ENCODE measurements around the gene MED27.

MED27 gene

DNA sequence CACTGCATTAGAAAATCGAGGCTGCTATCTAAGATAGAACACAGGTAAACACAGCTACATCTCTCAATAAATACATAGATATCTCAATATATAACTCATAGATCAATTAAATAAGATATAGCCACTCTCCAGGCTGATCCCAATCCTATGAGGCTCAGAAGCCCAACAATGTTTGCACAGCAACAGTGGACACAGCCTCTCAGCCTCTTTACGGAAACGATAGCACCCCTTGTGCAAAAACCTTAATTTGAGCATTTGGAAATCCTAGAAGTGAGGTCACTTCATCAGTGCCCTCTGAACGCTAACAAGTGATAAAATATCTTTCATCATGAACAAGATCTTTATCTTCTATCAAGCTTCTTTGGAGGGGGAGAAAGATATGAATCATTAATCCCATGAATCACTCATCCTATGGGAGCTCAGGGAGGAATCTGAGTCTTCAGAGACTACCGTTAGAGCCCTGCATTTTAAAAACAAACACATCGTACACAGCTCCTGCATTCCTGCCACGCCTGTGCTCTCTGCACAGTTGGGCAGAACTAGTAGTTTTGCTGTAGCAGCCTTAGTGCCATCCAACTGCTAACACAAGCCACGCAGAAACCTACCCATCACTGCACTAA is 71.4 kb downstream of the MED27 start:
- H3K36me3 Mint-ChIP-seq (ENCODE audit: low read depth) = peaks cover 42% of the 10 kb centered on the region
- DNase-seq = no peak
- no peaks in the 10 kb centered on the region for H3K9me3 Mint-ChIP-seq
- H3K4me1 Mint-ChIP-seq (ENCODE audit: low read depth) = peaks cover 49% of the 10 kb centered on the region
- H3K4me3 Mint-ChIP-seq = no peak overlapping the region
- H3K27me3 Mint-ChIP-seq = no peaks in the 10 kb centered on the region
- no peak overlapping the region for H3K27ac Mint-ChIP-seq

GRCh38 chr9:132007371-132008025 is 72.2 kb downstream of the MED27 start:
- peaks cover 34% of the 10 kb centered on the region for H3K36me3 Mint-ChIP-seq (ENCODE audit: low read depth)
- peak overlapping the region; percentile 11 for H3K27ac Mint-ChIP-seq

GRCh38 chr9:132006677-132007370 is 72.8 kb downstream of the MED27 start:
- Mint-ChIP-seq H3K9me3 (no peaks in the 10 kb centered on the region), H3K4me1 (ENCODE audit: low read depth) (peaks cover 62% of the 10 kb centered on the region), H3K27ac (peak overlapping the region; percentile 60), H3K27me3 (no peaks in the 10 kb centered on the region), H3K36me3 (ENCODE audit: low read depth) (peaks cover 31% of the 10 kb centered on the region), H3K4me3 (no peak overlapping the region)
- no peak for DNase-seq

More at GRCh38 chr9:132007371-132008025, 72.2 kb downstream of the MED27 start:
- no peak overlapping the region for H3K4me3 Mint-ChIP-seq
- no peaks in the 10 kb centered on the region for H3K27me3 Mint-ChIP-seq
- peaks cover 56% of the 10 kb centered on the region for H3K4me1 Mint-ChIP-seq (ENCODE audit: low read depth)
- no peaks in the 10 kb centered on the region for H3K9me3 Mint-ChIP-seq
- DNase-seq = no peak

DNA sequence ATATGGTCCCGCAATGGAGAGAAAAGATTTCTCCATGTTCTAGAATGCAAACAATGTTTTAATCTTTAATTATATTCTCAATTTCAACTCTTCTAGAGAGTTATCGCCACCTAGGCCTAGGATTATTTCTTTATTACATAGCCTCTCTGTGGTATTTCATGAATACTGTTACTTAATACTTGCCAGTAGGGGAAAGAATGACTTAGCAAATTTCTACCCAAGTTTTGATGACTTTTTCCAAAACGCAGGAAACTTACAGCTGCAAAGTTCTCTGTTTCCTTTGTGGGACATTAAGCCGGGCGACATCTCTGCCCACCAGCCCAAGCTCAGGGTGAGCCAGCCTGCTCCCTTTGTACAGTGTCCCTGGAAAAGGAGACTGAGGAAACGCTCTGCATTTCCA is 73.8 kb downstream of the MED27 start:
- Mint-ChIP-seq H3K4me1 (ENCODE audit: low read depth) (peaks cover 65% of the 10 kb centered on the region), H3K9me3 (peaks cover 2% of the 10 kb centered on the region), H3K27ac (no peak overlapping the region), H3K27me3 (no peaks in the 10 kb centered on the region), H3K36me3 (ENCODE audit: low read depth) (peaks cover 35% of the 10 kb centered on the region), H3K4me3 (no peak overlapping the region)
- no peak for DNase-seq

- no peak overlapping the region for H3K27ac Mint-ChIP-seq
- H3K4me1 Mint-ChIP-seq (ENCODE audit: low read depth) = peaks cover 79% of the 10 kb centered on the region
- H3K36me3 Mint-ChIP-seq (ENCODE audit: low read depth) = peaks cover 28% of the 10 kb centered on the region
- DNase-seq = no peak
- H3K27me3 Mint-ChIP-seq = no peaks in the 10 kb centered on the region
- H3K4me3 Mint-ChIP-seq = no peak overlapping the region
- H3K9me3 Mint-ChIP-seq = peaks cover 4% of the 10 kb centered on the region
Measured at GRCh38 chr9:132004323-132004722, 75.3 kb downstream of the MED27 start.

GRCh38 chr9:132003896-132004295 is 75.8 kb downstream of the MED27 start:
- Mint-ChIP-seq H3K27ac (no peak overlapping the region), H3K27me3 (no peaks in the 10 kb centered on the region), H3K4me1 (ENCODE audit: low read depth) (peaks cover 80% of the 10 kb centered on the region), H3K4me3 (no peak overlapping the region), H3K9me3 (peaks cover 4% of the 10 kb centered on the region), H3K36me3 (ENCODE audit: low read depth) (peaks cover 24% of the 10 kb centered on the region)
- DNase-seq = no peak

DNA sequence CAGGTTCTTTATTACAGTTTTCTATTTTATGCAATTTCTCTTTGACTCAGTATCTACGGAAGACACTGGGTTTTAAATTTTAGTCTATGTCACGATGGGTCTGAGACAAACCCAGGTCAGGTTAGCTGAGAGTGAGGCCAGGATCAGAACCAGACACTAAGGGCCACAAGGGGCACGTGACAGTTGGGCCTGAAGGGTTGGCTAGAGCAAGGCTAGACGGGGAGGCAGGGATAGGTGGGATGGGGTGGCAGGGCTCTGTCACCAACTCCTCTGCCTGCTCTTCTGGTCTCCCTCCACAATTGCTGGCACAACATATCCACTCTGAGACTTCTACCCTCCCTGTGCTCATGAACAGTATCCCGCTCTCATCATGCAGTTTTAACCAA is 76.4 kb downstream of the MED27 start:
- peaks cover 78% of the 10 kb centered on the region for H3K4me1 Mint-ChIP-seq (ENCODE audit: low read depth)
- H3K9me3 Mint-ChIP-seq = peaks cover 4% of the 10 kb centered on the region
- H3K4me3 Mint-ChIP-seq = no peak overlapping the region
- no peak for DNase-seq
- H3K27me3 Mint-ChIP-seq = no peaks in the 10 kb centered on the region
- peaks cover 24% of the 10 kb centered on the region for H3K36me3 Mint-ChIP-seq (ENCODE audit: low read depth)
- no peak overlapping the region for H3K27ac Mint-ChIP-seq

DNA sequence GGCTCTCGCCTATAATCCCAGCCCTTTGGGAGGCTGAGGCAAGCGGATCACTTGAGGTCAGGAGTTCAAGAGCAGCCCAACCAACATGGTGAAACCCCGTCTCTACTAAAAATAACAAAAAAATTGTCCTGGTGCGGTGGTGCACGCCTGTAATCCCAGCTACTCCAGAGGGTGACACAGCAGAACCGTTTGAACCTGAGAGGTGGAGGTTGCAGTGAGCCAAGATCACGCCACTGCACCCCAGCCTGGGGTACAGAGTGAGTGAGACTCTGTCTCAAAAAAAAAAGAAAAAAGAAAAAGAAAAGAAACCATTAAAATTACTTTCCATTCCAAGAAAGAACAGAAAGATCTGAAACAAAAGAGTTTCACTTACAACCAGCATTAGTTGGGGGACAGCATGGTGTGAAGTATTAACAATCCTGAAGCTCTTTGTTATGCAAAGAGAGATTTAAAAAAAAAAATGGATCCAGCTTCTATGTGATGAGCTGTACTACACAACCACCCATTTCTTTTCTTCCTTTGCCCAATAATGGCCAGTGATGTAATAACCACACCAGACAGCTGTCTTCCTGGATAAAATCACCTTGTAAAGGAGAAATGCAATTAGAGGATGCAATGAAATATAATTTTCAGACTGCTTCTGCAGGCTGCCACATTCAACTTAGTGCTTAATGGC is 76.9 kb downstream of the MED27 start:
- Mint-ChIP-seq H3K27ac (no peak overlapping the region), H3K4me3 (no peak overlapping the region), H3K36me3 (ENCODE audit: low read depth) (peaks cover 26% of the 10 kb centered on the region), H3K4me1 (ENCODE audit: low read depth) (peaks cover 75% of the 10 kb centered on the region), H3K9me3 (peaks cover 4% of the 10 kb centered on the region), H3K27me3 (no peaks in the 10 kb centered on the region)
- no peak for DNase-seq

DNA sequence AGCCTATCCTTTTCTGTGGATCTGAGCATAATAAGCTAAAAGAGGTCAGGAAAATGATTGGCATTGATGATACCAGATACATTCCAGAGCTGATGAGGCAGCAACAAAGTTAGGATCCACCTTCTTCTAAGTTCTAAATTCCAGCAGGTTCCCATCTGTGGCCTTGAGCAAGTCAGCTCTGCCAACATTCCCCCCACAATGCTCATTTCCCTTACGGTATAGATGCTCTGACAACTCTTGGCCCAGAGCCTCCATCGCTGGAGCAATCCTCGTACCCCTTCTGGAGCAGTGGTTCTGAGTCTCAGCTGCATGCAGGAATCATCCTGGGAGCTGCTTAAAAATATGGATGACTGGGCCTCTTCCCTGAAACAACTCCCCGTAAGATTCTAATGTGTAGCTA is 78.1 kb downstream of the MED27 start:
- DNase-seq = no peak
- Mint-ChIP-seq H3K27me3 (no peaks in the 10 kb centered on the region), H3K9me3 (peaks cover 4% of the 10 kb centered on the region), H3K36me3 (ENCODE audit: low read depth) (peaks cover 23% of the 10 kb centered on the region), H3K27ac (no peak overlapping the region), H3K4me3 (no peak overlapping the region), H3K4me1 (ENCODE audit: low read depth) (peaks cover 64% of the 10 kb centered on the region)

GRCh38 chr9:132000659-132001058 is 79.0 kb downstream of the MED27 start:
- peaks cover 4% of the 10 kb centered on the region for H3K9me3 Mint-ChIP-seq
- no peak overlapping the region for H3K4me3 Mint-ChIP-seq
- peaks cover 29% of the 10 kb centered on the region for H3K36me3 Mint-ChIP-seq (ENCODE audit: low read depth)
- DNase-seq = no peak
- H3K27ac Mint-ChIP-seq = no peak overlapping the region
- H3K27me3 Mint-ChIP-seq = no peaks in the 10 kb centered on the region
- peaks cover 55% of the 10 kb centered on the region for H3K4me1 Mint-ChIP-seq (ENCODE audit: low read depth)

DNA sequence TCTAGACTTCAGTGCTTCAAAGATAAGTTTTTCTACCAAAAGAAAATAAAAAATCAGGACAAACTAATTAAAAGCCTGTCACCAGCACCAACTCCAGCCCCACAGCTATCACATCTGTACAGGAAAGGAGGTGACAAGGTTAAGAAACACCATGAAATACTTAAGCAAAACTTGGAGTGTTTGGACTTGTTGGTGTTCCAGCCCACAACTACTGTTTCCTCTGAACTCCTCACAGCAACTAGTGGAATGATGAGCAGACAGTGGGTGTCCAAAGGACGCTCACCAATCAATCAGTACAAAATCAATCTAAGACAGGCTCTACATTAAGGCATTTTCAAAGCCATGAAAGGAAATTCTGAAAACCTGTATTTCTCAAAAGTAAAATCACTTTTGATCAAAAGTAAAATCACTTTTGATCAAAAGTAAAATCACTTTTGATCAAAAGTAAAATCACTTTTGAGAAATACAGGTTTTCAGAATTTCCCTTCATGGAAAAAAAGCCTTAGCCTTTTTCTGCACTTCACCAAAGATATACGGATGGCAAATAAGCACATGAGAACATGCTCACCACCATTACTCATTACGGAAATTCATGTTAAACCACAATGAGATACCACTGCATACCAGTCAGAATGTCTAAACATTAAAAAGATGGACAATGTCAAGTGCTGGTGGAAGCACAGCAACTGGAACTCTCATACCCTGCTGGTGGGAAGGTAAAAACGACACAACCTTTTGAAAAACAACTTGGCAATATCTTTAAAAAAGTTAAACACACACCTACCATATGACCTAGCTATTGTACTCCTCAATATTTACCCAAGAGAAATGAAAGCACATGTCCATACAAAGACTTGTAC is 79.7 kb downstream of the MED27 start:
- DNase-seq = no peak

GRCh38 chr9:131997779-131998178 is 81.9 kb downstream of the MED27 start:
- Mint-ChIP-seq H3K4me1 (ENCODE audit: low read depth) (peaks cover 33% of the 10 kb centered on the region), H3K27ac (no peak overlapping the region), H3K27me3 (no peaks in the 10 kb centered on the region), H3K4me3 (no peak overlapping the region), H3K36me3 (ENCODE audit: low read depth) (peaks cover 41% of the 10 kb centered on the region), H3K9me3 (peaks cover 4% of the 10 kb centered on the region)
- no peak for DNase-seq

More for the DNA sequence above, 79.7 kb downstream of the MED27 start:
- peaks cover 50% of the 10 kb centered on the region for H3K4me1 Mint-ChIP-seq (ENCODE audit: low read depth)
- peaks cover 35% of the 10 kb centered on the region for H3K36me3 Mint-ChIP-seq (ENCODE audit: low read depth)
- H3K4me3 Mint-ChIP-seq = no peak overlapping the region
- no peaks in the 10 kb centered on the region for H3K27me3 Mint-ChIP-seq
- peaks cover 4% of the 10 kb centered on the region for H3K9me3 Mint-ChIP-seq
- peak overlapping the region; percentile 76 for H3K27ac Mint-ChIP-seq

DNA sequence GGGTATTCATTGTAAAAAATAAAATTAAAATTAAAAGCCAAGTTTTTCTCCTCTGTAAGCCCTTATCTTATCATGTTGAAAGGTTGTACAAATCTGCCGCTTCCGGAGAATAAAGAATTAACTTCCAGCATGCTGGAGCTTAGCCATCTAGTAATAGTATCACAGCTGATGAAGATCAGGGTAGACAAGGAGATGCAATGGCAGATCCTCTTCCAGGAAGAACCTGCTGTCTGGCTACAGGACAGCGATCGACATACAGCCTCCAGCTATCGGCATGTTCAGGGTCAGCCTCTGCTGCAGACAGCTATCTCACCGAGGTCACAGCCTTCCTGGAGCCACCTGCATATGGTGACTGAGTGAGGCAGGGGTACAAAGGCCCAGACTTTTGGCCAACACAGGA is 82.6 kb downstream of the MED27 start:
- Mint-ChIP-seq H3K27me3 (no peaks in the 10 kb centered on the region), H3K9me3 (peaks cover 4% of the 10 kb centered on the region), H3K36me3 (ENCODE audit: low read depth) (peaks cover 38% of the 10 kb centered on the region), H3K4me1 (ENCODE audit: low read depth) (peaks cover 27% of the 10 kb centered on the region), H3K4me3 (no peak overlapping the region), H3K27ac (no peak overlapping the region)
- DNase-seq = no peak

DNA sequence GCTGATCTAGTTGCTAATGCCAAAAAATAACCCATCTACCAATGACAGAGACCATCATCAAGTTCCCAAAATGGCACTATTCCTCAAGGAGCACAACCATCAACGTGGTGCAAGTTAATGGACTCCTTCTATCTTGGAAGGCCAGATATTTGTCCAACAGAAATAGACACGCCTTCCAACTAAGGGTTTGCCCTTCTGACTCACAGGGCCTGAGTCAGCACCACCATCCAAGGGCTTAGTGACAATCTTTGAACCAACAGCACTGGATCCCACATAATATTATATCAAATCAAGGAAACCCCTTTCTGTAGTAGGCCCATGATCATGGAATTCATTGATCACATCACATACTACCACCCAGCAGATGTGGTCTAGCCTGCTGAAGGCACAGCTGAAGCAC is 84.3 kb downstream of the MED27 start:
- H3K4me3 Mint-ChIP-seq = no peak overlapping the region
- no peak overlapping the region for H3K27ac Mint-ChIP-seq
- no peaks in the 10 kb centered on the region for H3K27me3 Mint-ChIP-seq
- H3K4me1 Mint-ChIP-seq (ENCODE audit: low read depth) = peaks cover 19% of the 10 kb centered on the region
- H3K9me3 Mint-ChIP-seq = peaks cover 2% of the 10 kb centered on the region
- no peak for DNase-seq
- peaks cover 27% of the 10 kb centered on the region for H3K36me3 Mint-ChIP-seq (ENCODE audit: low read depth)
